Activated B cell treated with CpG ODN at 0.5 μM for 24 hours (primary cell): ENCODE results near the gene SRBD1. TPM values are rescaled to one million over a fixed set of nuclear protein-coding genes. Genes with fewer than 3 reads are reported as not detected.

ENCODE experiments used
- ATAC-seq: fragments of 200-7000 bp; cut with Tn5 transposase; one replicate; pipeline ENCODE4 v1.10.0; 2021; ENCODE audit warnings: low read depth, mild to moderate bottlenecking, moderate library complexity
- CTCF ChIA-PET: fragments of 350-600 bp; sonication (Branson Sonifier 250); formaldehyde crosslinking; loops from one replicate; lab custom pipeline; 2021; ENCODE audit warnings: antibody characterized with exemption; lab: Charles Lee
- POLR2A ChIA-PET: fragments of 350-600 bp; sonication (Branson Sonifier 250); formaldehyde crosslinking; loops from one replicate; lab custom pipeline; 2021; ENCODE audit warnings: antibody characterized with exemption; lab: Charles Lee
- DNase-seq: peaks from one replicate; pipeline ENCODE4 v3.0.0; 2022
- H3K27ac Mint-ChIP-seq: one replicate; pipeline ENCODE4 v1.8.0; 2020; ENCODE audit warnings: mixed read lengths
- H3K27me3 Mint-ChIP-seq: one replicate; pipeline ENCODE4 v1.8.0; 2021; ENCODE audit warnings: mixed read lengths
- H3K36me3 Mint-ChIP-seq: one replicate; pipeline ENCODE4 v1.8.0; 2021; ENCODE audit warnings: low read depth, mixed read lengths
- H3K4me1 Mint-ChIP-seq: one replicate; pipeline ENCODE4 v1.8.0; 2021; ENCODE audit warnings: mixed read lengths
- H3K4me3 Mint-ChIP-seq: one replicate; pipeline ENCODE4 v1.8.0; 2020; ENCODE audit warnings: mild to moderate bottlenecking, mixed read lengths
- H3K9me3 Mint-ChIP-seq: one replicate; pipeline ENCODE4 v1.8.0; 2020; ENCODE audit warnings: mixed read lengths
- CTCF ChIP-seq: fragments of 200-600 bp; IDR thresholded peaks from one replicate; pipeline ENCODE4 v1.8.0; 2022; ENCODE audit warnings: antibody characterized with exemption, mild to moderate bottlenecking
- intact Hi-C: fragments of 100-400 bp; cut with micrococcal nuclease; formaldehyde crosslinking; loops from one replicate; pipeline ENCODE4 v1.15.1; 2024
- total RNA-seq: library from RNA; stranded (reverse); gene quantifications from 2 replicates; pipeline ENCODE4 v1.2.3, GENCODE V29; 2022

SRBD1 gene
- total RNA-seq, 1 donor from 2014 or later = 20.2 TPM

- Mint-ChIP-seq H3K4me3 (no peak overlapping the region), H3K27ac (peak overlapping the region; percentile 53), H3K27me3 (no peaks in the 10 kb centered on the region), H3K4me1 (peaks cover 9% of the 10 kb centered on the region), H3K9me3 (no peaks in the 10 kb centered on the region), H3K36me3 (peaks cover 34% of the 10 kb centered on the region)
- ChIA-PET POLR2A (interaction anchor here (1.9 kb wide), 1 partner anchor 42 kb away, joined by 13 read pairs; the partner anchor contains the start of gene SRBD1), CTCF (no interaction called here)
- ATAC-seq (no peak), DNase-seq (no peak)
- TF ChIP-seq CTCF = no peak
- intact Hi-C loops = loop anchor here (1.0 to 10.0 kb wide), 3 partner anchors 42 to 1401 kb away; partner anchors contain the start of genes CAMKMT, PPM1B, PREPL and SRBD1
Observed at GRCh38 chr2:45568935-45569334, 42.1 kb downstream of the SRBD1 start.

DNA sequence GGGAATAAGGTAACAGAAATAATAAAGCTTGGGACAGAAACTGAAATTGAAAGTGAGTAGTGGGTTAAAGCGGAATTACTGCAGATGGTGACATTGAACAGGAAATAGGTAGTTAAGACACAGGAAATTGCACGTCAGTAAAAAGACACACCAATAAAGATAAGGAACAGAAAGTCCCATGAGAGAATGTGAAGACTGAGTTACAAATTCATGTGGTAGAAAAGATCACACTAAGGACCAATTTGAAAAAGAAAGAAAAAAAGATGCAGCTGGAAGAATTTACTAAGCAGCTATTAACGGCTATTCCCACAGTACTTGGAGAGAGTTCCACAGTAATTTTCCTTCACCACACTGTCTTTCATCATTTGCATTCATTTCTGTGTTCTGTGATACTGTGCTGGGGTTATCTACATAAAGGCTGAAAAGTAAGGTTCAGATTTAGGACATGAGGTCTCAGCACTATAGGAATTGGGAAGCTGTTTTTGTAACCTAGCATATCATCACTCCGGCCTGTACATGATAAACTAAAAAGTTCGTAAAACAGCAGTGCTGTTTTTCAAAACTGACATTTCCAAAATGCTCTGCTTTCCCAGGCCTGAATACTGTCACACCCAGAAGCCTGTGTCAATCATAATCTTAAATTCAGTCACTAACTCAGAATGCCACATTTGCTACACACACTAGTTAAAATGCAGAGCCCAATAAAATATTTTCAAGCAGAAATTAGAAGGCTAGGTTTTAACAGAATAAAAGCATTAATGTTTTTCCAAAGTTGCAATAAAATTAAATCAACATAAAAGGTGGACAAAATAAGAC lies 42.9 kb downstream of the SRBD1 start:
- Mint-ChIP-seq H3K9me3 (no peaks in the 10 kb centered on the region), H3K27ac (peak overlapping the region; percentile 93), H3K4me1 (peaks cover 9% of the 10 kb centered on the region), H3K4me3 (peak overlapping the region; percentile 80), H3K36me3 (peaks cover 28% of the 10 kb centered on the region), H3K27me3 (no peaks in the 10 kb centered on the region)
- ChIA-PET CTCF (interaction anchor here (1.8 kb wide), 1 partner anchor 210 kb away, joined by 6 read pairs; no protein-coding TSS in a partner anchor), POLR2A (interaction anchor here (0.9 to 1.9 kb wide), 2 partner anchors 9 to 43 kb away, joined by 3 to 13 read pairs; partner anchors contain the start of gene SRBD1)
- ATAC-seq (peak; percentile 99), DNase-seq (no peak)
- TF ChIP-seq CTCF = no peak
- intact Hi-C loops = loop anchor here (1.0 to 10.0 kb wide), 3 partner anchors 43 to 1400 kb away; partner anchors contain the start of genes CAMKMT, PPM1B, PREPL and SRBD1

GRCh38 chr2:45567288-45567963 lies 43.6 kb downstream of the SRBD1 start:
- POLR2A ChIA-PET = interaction anchor here (0.7 to 1.9 kb wide), 3 partner anchors 10 to 252 kb away, joined by 3 to 13 read pairs (median 3); partner anchors contain the start of gene SRBD1
- Mint-ChIP-seq H3K27ac (peak overlapping the region; percentile 93), H3K27me3 (no peaks in the 10 kb centered on the region), H3K4me1 (peaks cover 9% of the 10 kb centered on the region), H3K9me3 (no peaks in the 10 kb centered on the region), H3K4me3 (peak overlapping the region; percentile 80), H3K36me3 (peaks cover 25% of the 10 kb centered on the region)
- ATAC-seq (no peak), DNase-seq (no peak)
- intact Hi-C loops = loop anchor here (10.0 kb wide), 1 partner anchor 1203 kb away; the partner anchor contains the start of genes CAMKMT and PREPL
- TF ChIP-seq CTCF = no peak
- CTCF ChIA-PET = interaction anchor here (1.8 kb wide), 1 partner anchor 211 kb away, joined by 6 read pairs; no protein-coding TSS in a partner anchor

DNA sequence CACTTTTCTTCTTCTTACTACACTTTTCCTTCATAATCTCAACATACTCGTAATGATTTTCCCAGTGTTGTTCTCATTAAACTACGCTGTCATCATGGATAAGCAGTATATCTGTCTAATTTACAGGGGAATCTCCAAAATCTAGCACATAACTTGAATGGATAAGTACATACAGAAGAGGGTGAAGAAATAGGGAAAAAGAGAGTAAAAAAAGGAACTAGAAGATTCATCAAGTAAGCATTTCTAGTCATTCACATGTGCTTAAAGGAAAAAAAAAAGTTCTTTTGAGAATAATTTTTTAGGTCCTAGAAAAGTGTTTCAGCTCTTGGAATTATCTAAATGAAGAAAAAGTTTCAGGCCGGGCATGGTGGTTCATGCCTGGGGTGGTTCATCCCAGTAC lies 51.6 kb downstream of the SRBD1 start:
- no peaks in the 10 kb centered on the region for H3K27me3 Mint-ChIP-seq
- ChIA-PET CTCF (interaction anchor here (0.8 kb wide), 1 partner anchor 19 kb away, joined by 3 read pairs; no protein-coding TSS in a partner anchor), POLR2A (interaction anchor here (0.6 kb wide), 1 partner anchor 1203 kb away, joined by 3 read pairs; no protein-coding TSS in a partner anchor)
- TF ChIP-seq CTCF = no peak
- H3K27ac Mint-ChIP-seq = no peak overlapping the region
- ATAC-seq = no peak
- H3K4me1 Mint-ChIP-seq = no peaks in the 10 kb centered on the region
- DNase-seq = no peak
- no peaks in the 10 kb centered on the region for H3K9me3 Mint-ChIP-seq
- H3K36me3 Mint-ChIP-seq = peaks cover 32% of the 10 kb centered on the region
- intact Hi-C loops = no loop called here
- no peak overlapping the region for H3K4me3 Mint-ChIP-seq
